ENCODE measurements around the gene DCANP1. TPM values are rescaled to one million over a fixed set of nuclear protein-coding genes. Genes with fewer than 3 reads are reported as not detected.

Gene DCANP1
- total RNA-seq, 4 donors from 2014 or later, result not detected

DNA sequence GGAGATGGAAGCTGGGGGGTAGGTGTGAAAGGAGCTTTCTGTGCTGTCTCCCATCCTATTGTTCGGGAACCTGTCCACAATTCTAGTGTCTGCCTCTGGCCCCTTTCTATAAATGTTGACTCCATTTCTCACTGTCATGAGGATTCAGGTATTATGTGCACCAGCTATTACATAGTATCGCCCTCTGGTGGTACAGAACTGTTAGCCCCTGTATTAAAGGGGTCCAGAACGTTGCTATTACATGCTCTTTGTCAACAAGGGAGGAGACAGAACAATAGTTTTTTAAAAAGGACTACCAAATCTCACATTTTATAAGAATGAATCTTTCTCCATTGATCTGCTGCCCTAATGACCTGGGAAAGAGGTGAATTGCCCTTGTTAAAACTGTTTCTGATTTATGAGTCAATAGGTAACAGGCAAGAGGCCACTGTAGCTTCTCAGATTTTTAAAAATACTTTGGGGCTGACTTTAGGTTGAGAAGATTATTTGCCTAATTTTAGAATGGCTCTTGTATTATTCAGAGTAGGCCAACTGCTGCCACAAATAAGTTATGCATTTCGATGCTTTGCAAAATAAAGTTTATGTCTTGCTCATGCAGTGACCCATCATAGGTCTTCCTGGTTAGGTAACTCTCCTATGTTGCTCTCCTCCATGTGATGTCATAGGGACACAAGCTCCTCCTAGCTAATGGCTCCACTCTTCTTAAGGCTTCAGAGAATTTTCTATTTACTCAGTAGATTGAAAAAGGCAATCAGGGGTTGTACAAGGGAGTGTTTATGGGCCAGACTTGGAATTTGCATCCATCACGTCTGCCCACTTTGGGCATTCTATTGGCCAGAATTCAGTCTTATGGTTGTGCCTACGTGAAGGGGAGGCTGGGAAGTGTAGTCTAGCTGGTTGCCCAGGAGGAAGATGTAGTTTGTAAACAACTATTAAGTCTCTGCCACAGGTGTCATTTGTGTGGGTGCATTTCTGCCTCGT is 20.8 kb downstream of the DCANP1 start:
- intact Hi-C loops (cut with DNase I; ENCODE audit: low total_unique reads), result loop anchor here (5.0 kb wide), 1 partner anchor 69 kb away; no protein-coding TSS in a partner anchor
- Histone ChIP-seq H3K27ac (peak overlapping the region in 1 of 4 donors; percentile 7), H3K36me3 (no peaks in the 10 kb centered on the region), H3K27me3 (no peaks in the 10 kb centered on the region), H3K4me1 (peaks cover 9 to 10% of the 10 kb centered on the region in 2 donors), H3K9me3 (no peaks in the 10 kb centered on the region), H3K4me3 (no peak overlapping the region)
- ATAC-seq (peak; percentile 57 to 94), DNase-seq (no peak)
- TF ChIP-seq POLR2A (IDR thresholded peaks at IDR 0.05) (no peak), CTCF (IDR thresholded peaks at IDR 0.05 in 4 of 5, conservative IDR thresholded peaks at IDR 0.05 in 1 of 5) (peak; percentile 64 to 72 (median 68))
- in situ Hi-C loops (cut with MboI; ENCODE audit: low sequenced_read_pairs in 4 of 4), result loop anchor here in 1 of 4 donors (5.0 kb wide), 1 partner anchor 69 kb away; no protein-coding TSS in a partner anchor

DNA sequence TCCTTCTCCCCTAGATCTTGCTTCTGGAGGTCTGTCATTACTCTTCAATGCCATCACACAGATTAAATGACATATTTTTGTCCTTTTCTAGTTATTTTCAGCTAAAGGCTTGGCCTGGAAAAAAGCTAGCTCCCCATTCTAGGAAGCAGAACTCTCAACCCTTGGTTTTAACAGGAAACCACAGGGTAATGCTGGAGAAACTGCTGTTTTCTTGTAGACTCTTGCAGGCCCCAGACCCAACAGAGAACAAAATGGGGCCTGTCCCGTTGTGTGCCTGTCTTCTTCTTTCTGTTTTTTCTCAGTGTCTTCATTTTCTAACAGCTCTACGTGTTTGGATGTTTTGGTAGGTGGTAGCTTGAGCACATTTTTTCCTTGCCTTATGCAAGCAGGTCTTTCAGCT is 21.5 kb downstream of the DCANP1 start:
- DNase-seq (no peak), ATAC-seq (no peak)
- H3K9me3 ChIP-seq, result no peaks in the 10 kb centered on the region
- no peaks in the 10 kb centered on the region for H3K27me3 ChIP-seq
- no peaks in the 10 kb centered on the region for H3K36me3 ChIP-seq
- TF ChIP-seq POLR2A (IDR thresholded peaks at IDR 0.05) (no peak), CTCF (IDR thresholded peaks at IDR 0.05 in 4 of 5, conservative IDR thresholded peaks at IDR 0.05 in 1 of 5) (no peak)
- intact Hi-C loops (cut with DNase I; ENCODE audit: low total_unique reads), result loop anchor here (5.0 kb wide), 1 partner anchor 68 kb away; no protein-coding TSS in a partner anchor
- in situ Hi-C loops (cut with MboI; ENCODE audit: low sequenced_read_pairs in 4 of 4), result loop anchor here in 1 of 4 donors (5.0 kb wide), 1 partner anchor 68 kb away; no protein-coding TSS in a partner anchor
- no peak overlapping the region for H3K4me3 ChIP-seq
- H3K4me1 ChIP-seq, result peaks cover 9 to 10% of the 10 kb centered on the region in 2 donors
- no peak overlapping the region for H3K27ac ChIP-seq

- Histone ChIP-seq H3K4me3 (no peak overlapping the region), H3K4me1 (no peaks in the 10 kb centered on the region), H3K36me3 (no peaks in the 10 kb centered on the region), H3K9me3 (no peaks in the 10 kb centered on the region), H3K27me3 (no peaks in the 10 kb centered on the region), H3K27ac (no peak overlapping the region)
- in situ Hi-C loops (cut with MboI; ENCODE audit: low sequenced_read_pairs in 4 of 4) (no loop called here), intact Hi-C loops (cut with DNase I; ENCODE audit: low total_unique reads) (no loop called here)
- no peak for ATAC-seq
- DNase-seq, result no peak
- TF ChIP-seq CTCF (IDR thresholded peaks at IDR 0.05 in 4 of 5, conservative IDR thresholded peaks at IDR 0.05 in 1 of 5) (no peak), POLR2A (IDR thresholded peaks at IDR 0.05) (no peak)
These were observed 23.3 kb downstream of the DCANP1 start for GRCh38 chr5:135423846-135424168.

- Histone ChIP-seq H3K9me3 (no peaks in the 10 kb centered on the region), H3K4me1 (no peaks in the 10 kb centered on the region), H3K4me3 (no peak overlapping the region), H3K27ac (no peak overlapping the region), H3K36me3 (no peaks in the 10 kb centered on the region), H3K27me3 (no peaks in the 10 kb centered on the region)
- TF ChIP-seq CTCF (IDR thresholded peaks at IDR 0.05 in 4 of 5, conservative IDR thresholded peaks at IDR 0.05 in 1 of 5) (no peak), POLR2A (IDR thresholded peaks at IDR 0.05) (no peak)
- ATAC-seq (no peak), DNase-seq (no peak)
- intact Hi-C loops (cut with DNase I; ENCODE audit: low total_unique reads) (no loop called here), in situ Hi-C loops (cut with MboI; ENCODE audit: low sequenced_read_pairs in 4 of 4) (no loop called here)
These were observed 23.9 kb downstream of the DCANP1 start for GRCh38 chr5:135423146-135423845.
